HCT116 (cell line): Measurements from ENCODE around the gene PRXL2C.

ENCODE experiments used
- ELF1 ChIP-seq: IDR thresholded peaks from 2 replicates; pipeline ENCODE4 v1.6.1; 2012; ENCODE audit warnings: low read depth, borderline replicate concordance
- EZH2phosphoT487 ChIP-seq: fragments of 200-600 bp; IDR thresholded peaks from 2 replicates; pipeline ENCODE4 v1.6.1; 2018; ENCODE audit warnings: antibody characterized with exemption, borderline replicate concordance
- SIN3A ChIP-seq: IDR thresholded peaks from 2 replicates; pipeline ENCODE4 v1.6.1; 2012; ENCODE audit warnings: low read depth
- YY1 ChIP-seq: IDR thresholded peaks from 2 replicates; pipeline ENCODE4 v1.6.1; 2011; ENCODE audit warnings: low read length, low read depth, moderate library complexity, mild to moderate bottlenecking; ENCODE audit not compliant: insufficient replicate concordance; ENCODE audit errors: extremely low read depth
- TF ChIP-seq, protein P1 (sequence below): IDR thresholded peaks from 2 replicates; pipeline ENCODE4 v1.6.1; 2012
- TF ChIP-seq, protein P2 (sequence below): IDR thresholded peaks from 2 replicates; pipeline ENCODE4 v1.6.1; 2012; ENCODE audit warnings: low read depth
- TF ChIP-seq, protein P3 (sequence below), 3 experiments: fragments of 200-600 bp in 1 of 3; sonication (generic) in 1 of 3; IDR thresholded peaks in 2 of 3; conservative IDR thresholded peaks in 1 of 3; 2 replicates each; pipeline ENCODE4 v1.5.1; 2012 to 2017; ENCODE audit warnings: low read depth in 2 of 3, low read length in 2 of 3, antibody characterized with exemption in 1 of 3, borderline replicate concordance in 1 of 3, control low read depth in 1 of 3, mild to moderate bottlenecking in 1 of 3, mixed read lengths in 1 of 3, mixed run types in 1 of 3, moderate library complexity in 1 of 3; ENCODE audit not compliant: insufficient read depth in 1 of 3

DNA sequence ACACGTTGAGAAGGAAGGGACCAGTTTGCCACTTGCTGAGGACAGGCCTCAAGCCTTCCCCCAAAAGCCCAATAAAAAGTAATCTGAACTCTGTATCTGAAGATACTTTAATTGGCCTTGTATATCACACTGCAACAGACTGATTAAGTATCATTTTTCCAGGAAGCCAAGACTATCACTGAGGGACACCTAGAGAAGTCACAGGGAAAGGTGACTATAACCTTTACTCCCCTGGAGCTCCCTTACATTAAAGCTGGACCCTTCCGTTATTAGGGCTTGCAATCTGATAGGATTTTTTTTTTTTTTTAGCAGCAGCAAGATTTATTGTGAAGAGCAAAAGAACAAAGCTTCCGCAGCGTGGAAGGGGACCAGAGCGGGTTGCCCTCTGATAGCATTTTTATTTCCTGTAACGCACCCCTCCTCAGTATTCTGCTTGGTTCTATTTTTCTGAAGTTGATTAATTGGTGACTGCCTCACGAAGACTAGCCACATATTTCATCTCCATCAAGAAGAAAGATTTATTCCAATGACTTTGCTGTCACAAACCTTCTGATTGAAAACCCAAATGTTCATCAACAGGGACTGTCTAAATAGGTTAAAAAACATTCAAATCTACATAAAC is 38.2 kb downstream of the PRXL2C start:
- no peak for TF ChIP-seq SIN3A
- TF ChIP-seq, protein P1, sequence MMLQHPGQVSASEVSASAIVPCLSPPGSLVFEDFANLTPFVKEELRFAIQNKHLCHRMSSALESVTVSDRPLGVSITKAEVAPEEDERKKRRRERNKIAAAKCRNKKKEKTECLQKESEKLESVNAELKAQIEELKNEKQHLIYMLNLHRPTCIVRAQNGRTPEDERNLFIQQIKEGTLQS: no peak
- TF ChIP-seq, protein P2, sequence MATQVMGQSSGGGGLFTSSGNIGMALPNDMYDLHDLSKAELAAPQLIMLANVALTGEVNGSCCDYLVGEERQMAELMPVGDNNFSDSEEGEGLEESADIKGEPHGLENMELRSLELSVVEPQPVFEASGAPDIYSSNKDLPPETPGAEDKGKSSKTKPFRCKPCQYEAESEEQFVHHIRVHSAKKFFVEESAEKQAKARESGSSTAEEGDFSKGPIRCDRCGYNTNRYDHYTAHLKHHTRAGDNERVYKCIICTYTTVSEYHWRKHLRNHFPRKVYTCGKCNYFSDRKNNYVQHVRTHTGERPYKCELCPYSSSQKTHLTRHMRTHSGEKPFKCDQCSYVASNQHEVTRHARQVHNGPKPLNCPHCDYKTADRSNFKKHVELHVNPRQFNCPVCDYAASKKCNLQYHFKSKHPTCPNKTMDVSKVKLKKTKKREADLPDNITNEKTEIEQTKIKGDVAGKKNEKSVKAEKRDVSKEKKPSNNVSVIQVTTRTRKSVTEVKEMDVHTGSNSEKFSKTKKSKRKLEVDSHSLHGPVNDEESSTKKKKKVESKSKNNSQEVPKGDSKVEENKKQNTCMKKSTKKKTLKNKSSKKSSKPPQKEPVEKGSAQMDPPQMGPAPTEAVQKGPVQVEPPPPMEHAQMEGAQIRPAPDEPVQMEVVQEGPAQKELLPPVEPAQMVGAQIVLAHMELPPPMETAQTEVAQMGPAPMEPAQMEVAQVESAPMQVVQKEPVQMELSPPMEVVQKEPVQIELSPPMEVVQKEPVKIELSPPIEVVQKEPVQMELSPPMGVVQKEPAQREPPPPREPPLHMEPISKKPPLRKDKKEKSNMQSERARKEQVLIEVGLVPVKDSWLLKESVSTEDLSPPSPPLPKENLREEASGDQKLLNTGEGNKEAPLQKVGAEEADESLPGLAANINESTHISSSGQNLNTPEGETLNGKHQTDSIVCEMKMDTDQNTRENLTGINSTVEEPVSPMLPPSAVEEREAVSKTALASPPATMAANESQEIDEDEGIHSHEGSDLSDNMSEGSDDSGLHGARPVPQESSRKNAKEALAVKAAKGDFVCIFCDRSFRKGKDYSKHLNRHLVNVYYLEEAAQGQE: no peak
- TF ChIP-seq, protein P3, sequence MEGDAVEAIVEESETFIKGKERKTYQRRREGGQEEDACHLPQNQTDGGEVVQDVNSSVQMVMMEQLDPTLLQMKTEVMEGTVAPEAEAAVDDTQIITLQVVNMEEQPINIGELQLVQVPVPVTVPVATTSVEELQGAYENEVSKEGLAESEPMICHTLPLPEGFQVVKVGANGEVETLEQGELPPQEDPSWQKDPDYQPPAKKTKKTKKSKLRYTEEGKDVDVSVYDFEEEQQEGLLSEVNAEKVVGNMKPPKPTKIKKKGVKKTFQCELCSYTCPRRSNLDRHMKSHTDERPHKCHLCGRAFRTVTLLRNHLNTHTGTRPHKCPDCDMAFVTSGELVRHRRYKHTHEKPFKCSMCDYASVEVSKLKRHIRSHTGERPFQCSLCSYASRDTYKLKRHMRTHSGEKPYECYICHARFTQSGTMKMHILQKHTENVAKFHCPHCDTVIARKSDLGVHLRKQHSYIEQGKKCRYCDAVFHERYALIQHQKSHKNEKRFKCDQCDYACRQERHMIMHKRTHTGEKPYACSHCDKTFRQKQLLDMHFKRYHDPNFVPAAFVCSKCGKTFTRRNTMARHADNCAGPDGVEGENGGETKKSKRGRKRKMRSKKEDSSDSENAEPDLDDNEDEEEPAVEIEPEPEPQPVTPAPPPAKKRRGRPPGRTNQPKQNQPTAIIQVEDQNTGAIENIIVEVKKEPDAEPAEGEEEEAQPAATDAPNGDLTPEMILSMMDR (IDR thresholded peaks at IDR 0.05 in 2 of 3, conservative IDR thresholded peaks at IDR 0.05 in 1 of 3; ENCODE audit: borderline replicate concordance in 1 of 3, insufficient read depth in 1 of 3, low read depth in 2 of 3, low read length in 2 of 3): no peak
- no peak for TF ChIP-seq YY1
- no peak for TF ChIP-seq ELF1
- no peak for TF ChIP-seq EZH2phosphoT487
